Body of pancreas (tissue), 4 donors: Measurements from ENCODE around the gene TP53BP1.

Experiments used
- CTCF ChIP-seq, 7 experiments: fragments of 450-650 bp in 4 of 7; fragments of 200-600 bp in 3 of 7; sonication (generic) in 3 of 7; IDR thresholded peaks; one replicate each; pipeline ENCODE4 v1.5.1; 2016 to 2019; ENCODE audit warnings: antibody characterized with exemption in 7 of 7
- POLR2A ChIP-seq, 3 donors: fragments of 450-650 bp; IDR thresholded peaks; one replicate each; pipeline ENCODE4 v1.6.1; 2016; ENCODE audit warnings: antibody characterized with exemption in 3 of 3, mild to moderate bottlenecking in 2 of 3

- TF ChIP-seq CTCF (IDR thresholded peaks at IDR 0.05) (no peak), POLR2A (IDR thresholded peaks at IDR 0.05) (no peak)
These were observed 20.6 kb upstream of the TP53BP1 start for GRCh38 chr15:43513550-43513949.
